Endothelial cell (in vitro differentiated cells): ENCODE results near the gene ZNF438. TPM values are rescaled to one million over a fixed set of nuclear protein-coding genes. Genes with fewer than 3 reads are reported as not detected.
"Not testable (repeated sequence)": the region's sequence is repeated elsewhere in the genome, so short reads cannot be mapped to it uniquely, and the experiment has no call there.

ENCODE experiments used
- DNase-seq: peaks from one replicate; pipeline ENCODE4 v3.0.0; 2021; ENCODE audit warnings: low spot score
- H3K27ac Mint-ChIP-seq: one replicate; pipeline ENCODE4 v1.8.0; 2021; ENCODE audit warnings: mixed read lengths, inconsistent platforms; ENCODE audit not compliant: unreplicated experiment
- H3K27me3 Mint-ChIP-seq: one replicate; pipeline ENCODE4 v1.8.0; 2021; ENCODE audit warnings: mild to moderate bottlenecking, moderate library complexity, mixed read lengths, inconsistent platforms; ENCODE audit not compliant: unreplicated experiment
- H3K36me3 Mint-ChIP-seq: one replicate; pipeline ENCODE4 v1.8.0; 2021; ENCODE audit warnings: mild to moderate bottlenecking, low read depth, mixed read lengths, inconsistent platforms; ENCODE audit not compliant: unreplicated experiment
- H3K4me1 Mint-ChIP-seq: one replicate; pipeline ENCODE4 v1.8.0; 2021; ENCODE audit warnings: mild to moderate bottlenecking, mixed read lengths, inconsistent platforms; ENCODE audit not compliant: unreplicated experiment
- H3K4me3 Mint-ChIP-seq: one replicate; pipeline ENCODE4 v1.8.0; 2021; ENCODE audit warnings: mild to moderate bottlenecking, mixed read lengths, inconsistent platforms; ENCODE audit not compliant: unreplicated experiment
- H3K9me3 Mint-ChIP-seq: one replicate; pipeline ENCODE4 v1.8.0; 2021; ENCODE audit warnings: mixed read lengths, inconsistent platforms; ENCODE audit not compliant: unreplicated experiment
- CTCF ChIP-seq: fragments of 200-600 bp; sonication (generic); IDR thresholded peaks from one replicate; pipeline ENCODE4 v1.5.0; 2021; ENCODE audit warnings: antibody characterized with exemption; ENCODE audit not compliant: unreplicated experiment
- total RNA-seq: library from RNA; stranded (reverse); fragmentation: NEBNext Ultra II Directional; extraction: Animal tissue kit (Norgen Biotek cat#: 25700); gene quantifications from one replicate; pipeline ENCODE4 v1.2.1, GENCODE V29; 2021; ENCODE audit not compliant: unreplicated experiment

ZNF438 gene
- total RNA-seq, 1 donor from 2014 or later: 4.3 TPM

- peak overlapping the region; percentile 85 for H3K27ac Mint-ChIP-seq
These were observed 484 bp downstream of the ZNF438 start for GRCh38 chr10:31031205-31031557.

DNA sequence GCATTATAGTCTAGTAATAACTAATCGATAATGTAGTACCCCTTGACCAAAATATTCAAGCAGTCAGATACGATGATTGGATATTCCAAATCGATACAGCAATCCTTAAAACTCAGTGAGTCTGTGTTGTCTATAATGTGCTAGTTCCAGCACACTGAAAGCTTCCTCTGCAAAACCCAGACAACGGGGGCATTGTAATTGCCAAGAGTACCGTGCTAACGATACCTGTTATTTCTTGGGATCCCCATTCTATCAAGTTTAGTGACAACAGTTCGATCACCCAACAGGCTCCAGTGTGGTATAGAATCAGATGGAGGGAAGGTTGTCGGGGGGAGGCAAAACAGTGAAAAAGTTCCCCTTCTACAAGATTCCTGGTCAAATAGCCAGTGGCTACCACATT lies 865 bp downstream of the ZNF438 start:
- H3K36me3 Mint-ChIP-seq: no peaks in the 10 kb centered on the region
- H3K27me3 Mint-ChIP-seq: no peaks in the 10 kb centered on the region
- H3K4me1 Mint-ChIP-seq: peaks cover 29% of the 10 kb centered on the region
- H3K27ac Mint-ChIP-seq: peak overlapping the region; percentile 70
- no peaks in the 10 kb centered on the region for H3K9me3 Mint-ChIP-seq
- TF ChIP-seq CTCF: no peak
- H3K4me3 Mint-ChIP-seq: no peak overlapping the region
- DNase-seq: no peak

More at GRCh38 chr10:31031205-31031557, 484 bp downstream of the ZNF438 start:
- Mint-ChIP-seq H3K9me3 (no peaks in the 10 kb centered on the region), H3K4me3 (peak overlapping the region; percentile 86), H3K36me3 (no peaks in the 10 kb centered on the region), H3K27me3 (peaks cover 2% of the 10 kb centered on the region), H3K4me1 (peaks cover 31% of the 10 kb centered on the region)
- no peak for TF ChIP-seq CTCF
- DNase-seq: no peak

DNA sequence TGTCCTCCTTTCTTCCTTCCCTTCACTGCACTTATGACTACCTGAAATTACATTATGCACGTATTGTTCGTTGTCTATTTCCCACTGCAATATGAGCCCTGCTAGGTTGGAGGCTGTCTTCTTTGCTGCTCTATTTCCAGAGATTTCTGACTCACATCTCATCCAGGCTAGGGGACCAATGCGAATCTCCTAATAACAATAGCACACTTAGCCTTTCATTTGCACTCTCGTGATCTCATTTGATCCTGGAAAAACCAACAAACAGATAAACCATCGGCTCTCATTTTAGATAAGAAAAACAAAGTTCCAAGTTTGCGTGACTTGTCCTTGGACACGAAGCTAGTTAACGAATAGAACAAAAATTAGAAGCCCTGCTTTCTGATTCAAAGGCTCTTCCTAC lies 1.4 kb downstream of the ZNF438 start:
- Mint-ChIP-seq H3K4me3 (peak overlapping the region; percentile 5), H3K27ac (no peak overlapping the region), H3K27me3 (no peaks in the 10 kb centered on the region), H3K36me3 (no peaks in the 10 kb centered on the region), H3K9me3 (no peaks in the 10 kb centered on the region), H3K4me1 (peaks cover 25% of the 10 kb centered on the region)
- no peak for TF ChIP-seq CTCF
- no peak for DNase-seq

- no peak for TF ChIP-seq CTCF
- H3K36me3 Mint-ChIP-seq: no peaks in the 10 kb centered on the region
- no peak overlapping the region for H3K4me3 Mint-ChIP-seq
- no peaks in the 10 kb centered on the region for H3K9me3 Mint-ChIP-seq
- no peak overlapping the region for H3K27ac Mint-ChIP-seq
- peaks cover 15% of the 10 kb centered on the region for H3K4me1 Mint-ChIP-seq
- no peak for DNase-seq
- H3K27me3 Mint-ChIP-seq: no peaks in the 10 kb centered on the region
These were observed 3.6 kb downstream of the ZNF438 start for GRCh38 chr10:31028081-31028480.

- H3K27me3 Mint-ChIP-seq, H3K27ac Mint-ChIP-seq, H3K4me3 Mint-ChIP-seq, H3K9me3 Mint-ChIP-seq, H3K36me3 Mint-ChIP-seq, DNase-seq: not testable (repeated sequence)
- peaks cover 11% of the 10 kb centered on the region for H3K4me1 Mint-ChIP-seq
These were observed 5.4 kb downstream of the ZNF438 start for GRCh38 chr10:31026279-31026678.

GRCh38 chr10:31025142-31025541 lies 6.5 kb downstream of the ZNF438 start:
- H3K4me3 Mint-ChIP-seq: no peak overlapping the region
- H3K27ac Mint-ChIP-seq: no peak overlapping the region
- peaks cover 6% of the 10 kb centered on the region for H3K4me1 Mint-ChIP-seq
- TF ChIP-seq CTCF: no peak
- no peaks in the 10 kb centered on the region for H3K9me3 Mint-ChIP-seq
- no peaks in the 10 kb centered on the region for H3K36me3 Mint-ChIP-seq
- H3K27me3 Mint-ChIP-seq: no peaks in the 10 kb centered on the region
- DNase-seq: no peak
